Measurements from ENCODE around the gene UPK1B. TPM values are rescaled to one million over a fixed set of nuclear protein-coding genes. Genes with fewer than 3 reads are reported as not detected.

UPK1B gene
- polyA plus RNA-seq, 4 donors: 0.40 TPM; not detected in 3

DNA sequence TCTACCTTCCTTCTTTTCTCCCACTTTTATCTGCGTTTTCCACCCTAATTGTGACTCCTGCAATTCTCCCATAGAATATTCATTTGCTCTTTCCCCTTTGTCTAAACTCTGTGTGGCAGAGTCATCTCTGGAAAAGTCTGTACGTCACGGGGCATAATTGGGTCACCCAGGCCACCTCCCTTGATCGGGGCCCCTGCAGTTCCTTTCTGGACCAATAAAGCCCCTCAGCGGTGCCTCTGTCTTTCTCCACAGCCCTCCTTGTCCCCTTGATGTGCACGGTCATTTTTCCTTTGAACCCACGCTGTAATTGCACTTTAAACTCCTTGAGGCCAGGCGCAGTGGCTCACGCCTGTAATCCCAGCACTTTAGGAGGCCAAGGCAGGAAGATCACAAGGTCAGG is 10.7 kb downstream of the UPK1B start:
- H3K4me1 ChIP-seq (ENCODE audit: control insufficient read depth in 3 of 3, insufficient read depth in 2 of 3, low read depth in 1 of 3, low read length in 2 of 3): peaks cover 0 to 22% (median 0%) of the 10 kb centered on the region in 3 donors
- WGBS, 3 donors: 67 to 78% (median 72%) methylated on average over 9 of the region's 9 CpGs
- H3K9me3 ChIP-seq (ENCODE audit: control insufficient read depth in 2 of 2, insufficient read depth in 1 of 2, low read depth in 1 of 2, low read length in 1 of 2): no peaks in the 10 kb centered on the region
- H3K4me3 ChIP-seq (ENCODE audit: low read depth in 1 of 3, low read length in 3 of 3): no peak overlapping the region
- FAIRE-seq (no peak), DNase-seq (peak in 1 of 2 donors; percentile 48)
- H3K27ac ChIP-seq (ENCODE audit: low read depth in 1 of 3, low read length in 2 of 3): no peak overlapping the region
- no peaks in the 10 kb centered on the region for H3K27me3 ChIP-seq (ENCODE audit: control insufficient read depth in 3 of 3, insufficient read depth in 3 of 3, low read length in 3 of 3)
- no peaks in the 10 kb centered on the region for H3K36me3 ChIP-seq (ENCODE audit: control insufficient read depth in 3 of 3, insufficient read depth in 2 of 3, low read depth in 1 of 3, low read length in 3 of 3)

GRCh38 chr3:119184796-119185570 is 11.6 kb downstream of the UPK1B start:
- Histone ChIP-seq H3K9me3 (ENCODE audit: control insufficient read depth in 2 of 2, insufficient read depth in 1 of 2, low read depth in 1 of 2, low read length in 1 of 2) (no peaks in the 10 kb centered on the region), H3K36me3 (ENCODE audit: control insufficient read depth in 3 of 3, insufficient read depth in 2 of 3, low read depth in 1 of 3, low read length in 3 of 3) (no peaks in the 10 kb centered on the region), H3K4me3 (ENCODE audit: low read depth in 1 of 3, low read length in 3 of 3) (no peak overlapping the region), H3K4me1 (ENCODE audit: control insufficient read depth in 3 of 3, insufficient read depth in 2 of 3, low read depth in 1 of 3, low read length in 2 of 3) (peaks cover 0 to 22% (median 0%) of the 10 kb centered on the region in 3 donors), H3K27ac (ENCODE audit: low read depth in 1 of 3, low read length in 2 of 3) (peak overlapping the region in 1 of 3 donors; percentile 29), H3K27me3 (ENCODE audit: control insufficient read depth in 3 of 3, insufficient read depth in 3 of 3, low read length in 3 of 3) (no peaks in the 10 kb centered on the region)
- DNase-seq (peak in 1 of 2 donors; percentile 56), FAIRE-seq (no peak)
- WGBS, 3 donors: 60 to 68% (median 66%) methylated on average over 7 of the region's 7 CpGs

DNA sequence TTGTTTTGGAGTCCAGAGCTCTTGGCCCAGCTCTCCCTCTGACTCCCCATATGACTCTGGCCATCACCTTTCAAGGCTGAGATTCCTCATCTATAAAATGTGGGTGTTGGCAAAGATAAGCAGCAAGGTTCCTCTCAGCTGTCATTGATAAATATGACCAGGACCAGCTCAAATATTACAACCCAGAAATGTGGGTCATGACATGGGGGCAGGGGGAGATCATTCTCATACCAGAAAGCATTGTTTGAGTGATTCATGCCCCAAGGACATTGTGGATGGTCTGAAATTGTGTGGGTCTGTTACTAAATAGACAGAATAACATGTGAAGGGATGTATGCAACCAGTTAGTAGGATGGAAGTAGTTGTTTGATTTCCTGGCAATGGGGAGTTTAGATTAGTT is 13.9 kb downstream of the UPK1B start:
- no peak for FAIRE-seq
- H3K4me3 ChIP-seq (ENCODE audit: low read depth in 1 of 3, low read length in 3 of 3): no peak overlapping the region
- H3K4me1 ChIP-seq (ENCODE audit: control insufficient read depth in 3 of 3, insufficient read depth in 2 of 3, low read depth in 1 of 3, low read length in 2 of 3): peaks cover 0 to 18% (median 0%) of the 10 kb centered on the region in 3 donors
- H3K36me3 ChIP-seq (ENCODE audit: control insufficient read depth in 3 of 3, insufficient read depth in 2 of 3, low read depth in 1 of 3, low read length in 3 of 3): no peaks in the 10 kb centered on the region
- H3K27ac ChIP-seq (ENCODE audit: low read depth in 1 of 3, low read length in 2 of 3): no peak overlapping the region
- DNase-seq: no peak
- no peaks in the 10 kb centered on the region for H3K9me3 ChIP-seq (ENCODE audit: control insufficient read depth in 2 of 2, insufficient read depth in 1 of 2, low read depth in 1 of 2, low read length in 1 of 2)
- H3K27me3 ChIP-seq (ENCODE audit: control insufficient read depth in 3 of 3, insufficient read depth in 3 of 3, low read length in 3 of 3): no peaks in the 10 kb centered on the region

GRCh38 chr3:119191800-119192199 is 18.4 kb downstream of the UPK1B start:
- WGBS, 3 donors: 75 to 88% (median 80%) methylated on average over 1 of the region's 1 CpG

GRCh38 chr3:119194237-119195150 is 21.1 kb downstream of the UPK1B start:
- H3K9me3 ChIP-seq (ENCODE audit: control insufficient read depth in 2 of 2, insufficient read depth in 1 of 2, low read depth in 1 of 2, low read length in 1 of 2): no peaks in the 10 kb centered on the region
- H3K36me3 ChIP-seq (ENCODE audit: control insufficient read depth in 3 of 3, insufficient read depth in 2 of 3, low read depth in 1 of 3, low read length in 3 of 3): no peaks in the 10 kb centered on the region
- WGBS, 3 donors: 75 to 80% (median 75%) methylated on average over 7 of the region's 7 CpGs
- no peak overlapping the region for H3K27ac ChIP-seq (ENCODE audit: low read depth in 1 of 3, low read length in 2 of 3)
- H3K27me3 ChIP-seq (ENCODE audit: control insufficient read depth in 3 of 3, insufficient read depth in 3 of 3, low read length in 3 of 3): no peaks in the 10 kb centered on the region
- no peak for FAIRE-seq
- H3K4me3 ChIP-seq (ENCODE audit: low read depth in 1 of 3, low read length in 3 of 3): no peak overlapping the region
- peak in 1 of 2 donors; percentile 24 for DNase-seq
- no peaks in the 10 kb centered on the region for H3K4me1 ChIP-seq (ENCODE audit: control insufficient read depth in 3 of 3, insufficient read depth in 2 of 3, low read depth in 1 of 3, low read length in 2 of 3)

More at GRCh38 chr3:119191800-119192199, 18.4 kb downstream of the UPK1B start:
- H3K9me3 ChIP-seq (ENCODE audit: control insufficient read depth in 2 of 2, insufficient read depth in 1 of 2, low read depth in 1 of 2, low read length in 1 of 2): no peaks in the 10 kb centered on the region
- no peak overlapping the region for H3K27ac ChIP-seq (ENCODE audit: low read depth in 1 of 3, low read length in 2 of 3)
- no peak overlapping the region for H3K4me3 ChIP-seq (ENCODE audit: low read depth in 1 of 3, low read length in 3 of 3)
- no peaks in the 10 kb centered on the region for H3K36me3 ChIP-seq (ENCODE audit: control insufficient read depth in 3 of 3, insufficient read depth in 2 of 3, low read depth in 1 of 3, low read length in 3 of 3)
- H3K4me1 ChIP-seq (ENCODE audit: control insufficient read depth in 3 of 3, insufficient read depth in 2 of 3, low read depth in 1 of 3, low read length in 2 of 3): no peaks in the 10 kb centered on the region
- FAIRE-seq: no peak
- H3K27me3 ChIP-seq (ENCODE audit: control insufficient read depth in 3 of 3, insufficient read depth in 3 of 3, low read length in 3 of 3): no peaks in the 10 kb centered on the region
- DNase-seq: no peak

DNA sequence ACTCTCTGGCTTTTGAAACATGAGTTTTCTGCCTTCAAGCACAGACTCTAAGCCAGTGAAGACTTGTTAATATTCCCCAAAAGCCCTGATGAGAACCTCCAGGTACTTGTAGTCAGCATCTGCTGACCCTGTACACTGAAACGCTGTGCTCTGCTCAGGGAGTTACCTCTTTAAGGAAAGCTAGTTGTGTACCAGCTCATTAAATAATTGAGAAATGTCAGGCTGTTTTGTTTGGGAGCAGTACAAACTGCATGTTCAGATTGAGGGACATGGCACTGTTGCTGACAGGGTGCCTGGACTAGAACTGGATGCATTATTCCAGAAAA is 21.7 kb downstream of the UPK1B start:
- Histone ChIP-seq H3K27me3 (ENCODE audit: control insufficient read depth in 3 of 3, insufficient read depth in 3 of 3, low read length in 3 of 3) (no peaks in the 10 kb centered on the region), H3K27ac (ENCODE audit: low read depth in 1 of 3, low read length in 2 of 3) (no peak overlapping the region), H3K9me3 (ENCODE audit: control insufficient read depth in 2 of 2, insufficient read depth in 1 of 2, low read depth in 1 of 2, low read length in 1 of 2) (no peaks in the 10 kb centered on the region), H3K36me3 (ENCODE audit: control insufficient read depth in 3 of 3, insufficient read depth in 2 of 3, low read depth in 1 of 3, low read length in 3 of 3) (no peaks in the 10 kb centered on the region), H3K4me1 (ENCODE audit: control insufficient read depth in 3 of 3, insufficient read depth in 2 of 3, low read depth in 1 of 3, low read length in 2 of 3) (no peaks in the 10 kb centered on the region), H3K4me3 (ENCODE audit: low read depth in 1 of 3, low read length in 3 of 3) (no peak overlapping the region)
- WGBS, 3 donors: 67 to 83% (median 69%) methylated on average over 1 of the region's 1 CpG
- DNase-seq (no peak), FAIRE-seq (no peak)

GRCh38 chr3:119195911-119196310 is 22.5 kb downstream of the UPK1B start:
- H3K4me3 ChIP-seq (ENCODE audit: low read depth in 1 of 3, low read length in 3 of 3): no peak overlapping the region
- H3K4me1 ChIP-seq (ENCODE audit: control insufficient read depth in 3 of 3, insufficient read depth in 2 of 3, low read depth in 1 of 3, low read length in 2 of 3): no peaks in the 10 kb centered on the region
- DNase-seq (no peak), FAIRE-seq (no peak)
- whole genome bisulfite sequencing, 3 donors: 76 to 80% (median 80%) methylated on average over 1 of the region's 1 CpG
- H3K36me3 ChIP-seq (ENCODE audit: control insufficient read depth in 3 of 3, insufficient read depth in 2 of 3, low read depth in 1 of 3, low read length in 3 of 3): no peaks in the 10 kb centered on the region
- H3K9me3 ChIP-seq (ENCODE audit: control insufficient read depth in 2 of 2, insufficient read depth in 1 of 2, low read depth in 1 of 2, low read length in 1 of 2): no peaks in the 10 kb centered on the region
- no peaks in the 10 kb centered on the region for H3K27me3 ChIP-seq (ENCODE audit: control insufficient read depth in 3 of 3, insufficient read depth in 3 of 3, low read length in 3 of 3)
- no peak overlapping the region for H3K27ac ChIP-seq (ENCODE audit: low read depth in 1 of 3, low read length in 2 of 3)

- H3K36me3 ChIP-seq (ENCODE audit: control insufficient read depth in 3 of 3, insufficient read depth in 2 of 3, low read depth in 1 of 3, low read length in 3 of 3): peaks cover 2 to 7% (median 5%) of the 10 kb centered on the region in 3 donors
- WGBS, 3 donors: 63 to 67% (median 64%) methylated on average over 8 of the region's 8 CpGs
- no peaks in the 10 kb centered on the region for H3K27me3 ChIP-seq (ENCODE audit: control insufficient read depth in 3 of 3, insufficient read depth in 3 of 3, low read length in 3 of 3)
- peaks cover 0 to 20% (median 2%) of the 10 kb centered on the region in 3 donors for H3K4me1 ChIP-seq (ENCODE audit: control insufficient read depth in 3 of 3, insufficient read depth in 2 of 3, low read depth in 1 of 3, low read length in 2 of 3)
- H3K27ac ChIP-seq (ENCODE audit: low read depth in 1 of 3, low read length in 2 of 3): no peak overlapping the region
- FAIRE-seq: no peak
- no peak overlapping the region for H3K4me3 ChIP-seq (ENCODE audit: low read depth in 1 of 3, low read length in 3 of 3)
- no peaks in the 10 kb centered on the region for H3K9me3 ChIP-seq (ENCODE audit: control insufficient read depth in 2 of 2, insufficient read depth in 1 of 2, low read depth in 1 of 2, low read length in 1 of 2)
- no peak for DNase-seq
Measured at GRCh38 chr3:119205209-119205608, 31.8 kb downstream of the UPK1B start.
